ENCODE results near the gene LRRC15.

LRRC15 gene

GRCh38 chr3:194333212-194333980, 36.1 kb downstream of the LRRC15 start:
- CTCF ChIA-PET: interaction anchor here (0.6 to 1.1 kb wide), 7 partner anchors 17 to 613 kb away, joined by 3 to 6 read pairs (median 3); no protein-coding TSS in a partner anchor
- POLR2A ChIA-PET: no interaction called here
- DNase-seq (ENCODE audit: extremely low spot score): peak; percentile 76

GRCh38 chr3:194332858-194333211, 36.7 kb downstream of the LRRC15 start:
- ChIA-PET CTCF (interaction anchor here (0.6 kb wide), 2 partner anchors 433 to 613 kb away, joined by 3 to 6 read pairs; no protein-coding TSS in a partner anchor), POLR2A (no interaction called here)
- TF ChIP-seq TARDBP (IDR thresholded peaks at IDR 0.05): no peak
- TF ChIP-seq FOXA1 (IDR thresholded peaks at IDR 0.05): no peak
- no peak for TF ChIP-seq NFRKB (IDR thresholded peaks at IDR 0.05)
- TF ChIP-seq PKNOX1 (IDR thresholded peaks at IDR 0.05): no peak
- TF ChIP-seq FOXK2 (IDR thresholded peaks at IDR 0.05): no peak
- no peak for TF ChIP-seq ELF4 (IDR thresholded peaks at IDR 0.05)
- no peak for TF ChIP-seq ZNF384 (IDR thresholded peaks at IDR 0.05)
- DNase-seq (ENCODE audit: extremely low spot score): no peak

More at GRCh38 chr3:194333212-194333980, 36.1 kb downstream of the LRRC15 start:
- TF ChIP-seq TARDBP (IDR thresholded peaks at IDR 0.05) (no peak), CTBP1 (IDR thresholded peaks at IDR 0.05; ENCODE audit: borderline replicate concordance) (no peak), SUZ12 (IDR thresholded peaks at IDR 0.05) (no peak), FOXM1 (IDR thresholded peaks at IDR 0.05; ENCODE audit: borderline replicate concordance) (no peak), NFRKB (IDR thresholded peaks at IDR 0.05) (no peak), L3MBTL2 (conservative IDR thresholded peaks at IDR 0.05) (peak; percentile 86)

DNA sequence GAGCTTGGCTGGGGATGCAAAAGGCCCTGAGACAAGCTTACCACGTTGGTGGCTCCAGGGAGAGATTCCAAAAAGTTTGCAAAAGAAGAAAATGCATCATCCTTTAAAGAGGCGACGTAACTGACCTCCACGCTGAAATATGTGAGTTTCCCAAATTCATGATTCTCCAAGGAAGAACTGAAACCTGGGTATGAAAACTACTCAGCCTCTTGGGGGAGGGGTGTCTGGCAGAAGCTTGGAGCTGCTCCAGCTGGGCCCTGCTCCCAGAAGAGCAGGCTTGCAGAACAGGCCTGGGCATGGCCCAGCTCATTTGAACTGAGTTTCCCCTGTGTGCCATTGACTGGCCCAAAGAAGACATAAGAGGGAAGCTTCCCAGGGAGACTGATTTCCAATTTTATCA, 39.0 kb downstream of the LRRC15 start:
- TF ChIP-seq NFRKB (IDR thresholded peaks at IDR 0.05): no peak
- DNase-seq (ENCODE audit: extremely low spot score): no peak
- CTCF ChIA-PET: interaction anchor here (0.6 kb wide), 1 partner anchor 1219 kb away, joined by 3 read pairs; no protein-coding TSS in a partner anchor
- POLR2A ChIA-PET: no interaction called here

DNA sequence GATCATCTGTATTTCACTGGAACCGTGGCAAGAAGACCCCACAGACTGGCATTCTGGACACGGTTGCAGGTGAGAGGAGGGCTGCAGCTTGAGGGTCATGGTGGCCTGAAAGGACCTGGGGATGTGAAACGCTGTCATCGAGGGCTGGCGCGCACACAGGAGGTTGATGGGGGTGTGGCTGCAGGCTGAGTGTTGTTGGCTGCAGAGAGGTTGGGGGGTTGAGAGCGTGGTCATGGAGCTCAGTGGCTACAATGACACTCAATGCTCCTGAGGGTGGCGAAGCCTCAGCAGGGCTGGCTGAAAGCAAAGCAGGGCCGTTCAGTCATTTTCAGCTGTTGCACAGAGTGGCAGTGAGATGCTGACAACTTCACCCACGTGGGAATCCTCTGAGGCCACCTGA, 39.4 kb downstream of the LRRC15 start:
- POLR2A ChIA-PET: no interaction called here
- DNase-seq (ENCODE audit: extremely low spot score): no peak
- CTCF ChIA-PET: interaction anchor here (0.6 to 1.0 kb wide), 3 partner anchors 12 to 1219 kb away, joined by 3 to 4 read pairs (median 3); no protein-coding TSS in a partner anchor
- no peak for TF ChIP-seq LEF1 (IDR thresholded peaks at IDR 0.05; ENCODE audit: borderline replicate concordance)
- TF ChIP-seq PKNOX1 (IDR thresholded peaks at IDR 0.05): no peak
- TF ChIP-seq HDGF (IDR thresholded peaks at IDR 0.05; ENCODE audit: borderline replicate concordance): no peak
- TF ChIP-seq FOXM1 (IDR thresholded peaks at IDR 0.05; ENCODE audit: borderline replicate concordance): no peak
- no peak for TF ChIP-seq FOXK2 (IDR thresholded peaks at IDR 0.05)
- no peak for TF ChIP-seq SUZ12 (IDR thresholded peaks at IDR 0.05)
- TF ChIP-seq ZNF384 (IDR thresholded peaks at IDR 0.05): no peak
- TF ChIP-seq ELF4 (IDR thresholded peaks at IDR 0.05): no peak
- TF ChIP-seq BHLHE40 (IDR thresholded peaks at IDR 0.05; ENCODE audit: borderline replicate concordance): no peak
- no peak for TF ChIP-seq CTBP1 (IDR thresholded peaks at IDR 0.05; ENCODE audit: borderline replicate concordance)
- TF ChIP-seq FOXA1 (IDR thresholded peaks at IDR 0.05): no peak
- TF ChIP-seq NFRKB (IDR thresholded peaks at IDR 0.05): no peak
- TF ChIP-seq ARNT (IDR thresholded peaks at IDR 0.05): no peak
- TF ChIP-seq TARDBP (IDR thresholded peaks at IDR 0.05): no peak
- no peak for TF ChIP-seq SP1 (IDR thresholded peaks at IDR 0.05)
- TF ChIP-seq L3MBTL2 (conservative IDR thresholded peaks at IDR 0.05): no peak

GRCh38 chr3:194329583-194329965, 40.0 kb downstream of the LRRC15 start:
- ChIA-PET CTCF (interaction anchor here (0.5 to 1.0 kb wide), 3 partner anchors 13 to 14 kb away, joined by 3 to 4 read pairs (median 3); no protein-coding TSS in a partner anchor), POLR2A (no interaction called here)
- no peak for DNase-seq (ENCODE audit: extremely low spot score)

GRCh38 chr3:194328942-194329582, 40.5 kb downstream of the LRRC15 start:
- TF ChIP-seq ARNT (IDR thresholded peaks at IDR 0.05): no peak
- DNase-seq (ENCODE audit: extremely low spot score): no peak
- CTCF ChIA-PET: interaction anchor here (0.5 to 1.0 kb wide), 2 partner anchors 13 to 14 kb away, joined by 3 read pairs; no protein-coding TSS in a partner anchor
- POLR2A ChIA-PET: interaction anchor here (1.0 to 1.1 kb wide), 2 partner anchors 187 to 190 kb away, joined by 3 to 4 read pairs; no protein-coding TSS in a partner anchor

More at GRCh38 chr3:194329583-194329965, 40.0 kb downstream of the LRRC15 start:
- TF ChIP-seq SUZ12 (IDR thresholded peaks at IDR 0.05) (no peak), FOXA1 (IDR thresholded peaks at IDR 0.05) (no peak), NFRKB (IDR thresholded peaks at IDR 0.05) (no peak)

GRCh38 chr3:194328053-194328657, 41.4 kb downstream of the LRRC15 start:
- no peak for DNase-seq (ENCODE audit: extremely low spot score)
- POLR2A ChIA-PET: interaction anchor here (1.0 to 1.1 kb wide), 2 partner anchors 187 to 189 kb away, joined by 3 to 4 read pairs; no protein-coding TSS in a partner anchor
- CTCF ChIA-PET: no interaction called here
- TF ChIP-seq FOXM1 (IDR thresholded peaks at IDR 0.05; ENCODE audit: borderline replicate concordance) (no peak), HDGF (IDR thresholded peaks at IDR 0.05; ENCODE audit: borderline replicate concordance) (no peak)

All from HEK293T (cell line).